Measurements from ENCODE around the gene MLKL.

GRCh38 chr16:74735554-74735953 is 34.9 kb upstream of the MLKL start:
- TF ChIP-seq CTCF (IDR thresholded peaks at IDR 0.05 in 4 of 5, conservative IDR thresholded peaks at IDR 0.05 in 1 of 5) (no peak), POLR2A (IDR thresholded peaks at IDR 0.05) (no peak)
